Measurements from ENCODE around the gene MET. TPM values are rescaled to one million over a fixed set of nuclear protein-coding genes. Genes with fewer than 3 reads are reported as not detected.

Gene MET
- total and polyA plus RNA-seq, 9 donors = 1.3 to 33.9 (median 5.8) TPM

GRCh38 chr7:116709336-116709735 lies 37.3 kb downstream of the MET start:
- Histone ChIP-seq H3K36me3 (no peaks in the 10 kb centered on the region), H3K27me3 (no peaks in the 10 kb centered on the region), H3K9me3 (no peaks in the 10 kb centered on the region), H3K27ac (no peak overlapping the region), H3K4me1 (ENCODE audit: insufficient read depth) (no peaks in the 10 kb centered on the region), H3K4me3 (no peak overlapping the region)
- intact Hi-C loops (cut with DNase I) = no loop called here
- WGBS, 3 donors = 86 to 92% (median 86%) methylated on average over 4 of the region's 4 CpGs
- no peak for TF ChIP-seq EP300 (IDR thresholded peaks at IDR 0.05)
- TF ChIP-seq CTCF (IDR thresholded peaks at IDR 0.05) = no peak
- TF ChIP-seq POLR2A (IDR thresholded peaks at IDR 0.05) = no peak
- DNase-seq = no peak

- Histone ChIP-seq H3K9me3 (no peaks in the 10 kb centered on the region), H3K4me1 (ENCODE audit: insufficient read depth) (no peaks in the 10 kb centered on the region), H3K4me3 (no peak overlapping the region), H3K36me3 (no peaks in the 10 kb centered on the region), H3K27me3 (no peaks in the 10 kb centered on the region), H3K27ac (no peak overlapping the region)
- no peak for DNase-seq
- intact Hi-C loops (cut with DNase I) = no loop called here
- TF ChIP-seq EP300 (IDR thresholded peaks at IDR 0.05) (no peak), POLR2A (IDR thresholded peaks at IDR 0.05) (no peak), CTCF (IDR thresholded peaks at IDR 0.05) (no peak)
- WGBS, 3 donors = 61 to 68% (median 61%) methylated on average over 3 of the region's 3 CpGs
These were observed 38.9 kb downstream of the MET start for GRCh38 chr7:116710764-116711452.

- intact Hi-C loops (cut with DNase I) = no loop called here
- H3K27me3 ChIP-seq = no peaks in the 10 kb centered on the region
- H3K9me3 ChIP-seq = no peaks in the 10 kb centered on the region
- H3K4me1 ChIP-seq (ENCODE audit: insufficient read depth) = no peaks in the 10 kb centered on the region
- 78 to 84% (median 78%) methylated on average over 4 of the region's 4 CpGs for WGBS, 3 donors
- H3K36me3 ChIP-seq = no peaks in the 10 kb centered on the region
- no peak for DNase-seq
- no peak overlapping the region for H3K27ac ChIP-seq
- no peak overlapping the region for H3K4me3 ChIP-seq
- TF ChIP-seq POLR2A (IDR thresholded peaks at IDR 0.05) (no peak), EP300 (IDR thresholded peaks at IDR 0.05) (no peak), CTCF (IDR thresholded peaks at IDR 0.05) (no peak)
These were observed 39.8 kb downstream of the MET start for GRCh38 chr7:116711790-116712189.

- intact Hi-C loops (cut with DNase I) = no loop called here
- Histone ChIP-seq H3K4me3 (no peak overlapping the region), H3K4me1 (ENCODE audit: insufficient read depth) (no peaks in the 10 kb centered on the region), H3K27ac (no peak overlapping the region), H3K9me3 (no peaks in the 10 kb centered on the region), H3K36me3 (no peaks in the 10 kb centered on the region), H3K27me3 (no peaks in the 10 kb centered on the region)
- no peak for DNase-seq
- TF ChIP-seq EP300 (IDR thresholded peaks at IDR 0.05) (no peak), CTCF (IDR thresholded peaks at IDR 0.05) (no peak), POLR2A (IDR thresholded peaks at IDR 0.05) (no peak)
- WGBS, 3 donors = 58 to 84% (median 79%) methylated on average over 4 of the region's 4 CpGs
These were observed 41.5 kb downstream of the MET start for GRCh38 chr7:116713500-116713899.
